ENCODE data around the gene DCHS2.

Gene DCHS2

GRCh38 chr4:154526151-154526550, 34.6 kb upstream of the DCHS2 start:
- no peak overlapping the region for H2BK15ac ChIP-seq (replicated peaks; ENCODE audit: low read depth)
- no peak overlapping the region for H3K4me3 ChIP-seq (ENCODE audit: low read length)
- no peak overlapping the region for H4K5ac ChIP-seq (ENCODE audit: low read length)
- no peaks in the 10 kb centered on the region for H3K36me3 ChIP-seq (ENCODE audit: control insufficient read depth, insufficient read depth, low read length)
- H2BK5ac ChIP-seq (ENCODE audit: low read length): no peak overlapping the region
- H3K4me1 ChIP-seq (ENCODE audit: control insufficient read depth, low read depth, low read length): no peaks in the 10 kb centered on the region
- no peak overlapping the region for H3K9ac ChIP-seq (ENCODE audit: low read length)
- H3K4me2 ChIP-seq (ENCODE audit: low read length): no peak overlapping the region
- H3K56ac ChIP-seq (ENCODE audit: low read length): no peak overlapping the region
- no peak overlapping the region for H2BK120ac ChIP-seq (ENCODE audit: low read depth, low read length)
- no peak for DNase-seq
- no peak overlapping the region for H3K18ac ChIP-seq (ENCODE audit: low read length)
- H3K23ac ChIP-seq (ENCODE audit: low read length): no peak overlapping the region
- no peak overlapping the region for H4K8ac ChIP-seq (ENCODE audit: low read depth, low read length)
- no peak overlapping the region for H3K4ac ChIP-seq (ENCODE audit: low read depth, low read length)
- H3K27me3 ChIP-seq (ENCODE audit: insufficient read depth, low read length, poor library complexity): no peaks in the 10 kb centered on the region
- no peaks in the 10 kb centered on the region for H3K79me1 ChIP-seq (ENCODE audit: low read length)
- no CpG with 5 or more reads among the region's 2 CpGs for WGBS (ENCODE audit: extremely low coverage, insufficient coverage, low lambda C conversion rate)
- no peak overlapping the region for H3K27ac ChIP-seq (ENCODE audit: low read depth, low read length)
- no peak overlapping the region for H2AK5ac ChIP-seq (ENCODE audit: low read length)
- H3K79me2 ChIP-seq (ENCODE audit: control insufficient read depth, insufficient read depth, low read length): no peaks in the 10 kb centered on the region

DNA sequence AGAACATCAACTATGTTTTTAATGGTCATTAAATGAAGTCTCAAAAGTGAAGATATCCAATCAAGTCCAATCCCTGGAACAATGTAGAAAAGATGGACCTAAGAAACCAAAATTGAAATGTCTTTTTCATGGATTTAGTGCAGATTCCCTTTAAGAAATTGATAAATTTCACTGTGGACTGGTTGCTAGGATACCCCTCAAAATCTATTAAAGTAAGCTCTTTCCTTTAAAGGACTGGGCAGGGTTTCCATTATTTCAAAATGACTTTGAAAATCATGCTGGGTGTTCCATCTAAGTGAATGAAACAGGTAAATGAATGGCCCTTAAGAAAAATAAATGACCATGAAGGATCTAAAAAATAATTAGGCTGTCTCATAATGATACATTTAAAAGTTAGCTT, 30.0 kb upstream of the DCHS2 start:
- Histone ChIP-seq H3K36me3 (ENCODE audit: control insufficient read depth, insufficient read depth, low read length) (no peaks in the 10 kb centered on the region), H3K23ac (ENCODE audit: low read length) (no peak overlapping the region), H3K18ac (ENCODE audit: low read length) (no peak overlapping the region), H3K56ac (ENCODE audit: low read length) (no peak overlapping the region), H4K8ac (ENCODE audit: low read depth, low read length) (no peak overlapping the region), H3K9ac (ENCODE audit: low read length) (no peak overlapping the region), H3K27me3 (ENCODE audit: insufficient read depth, low read length, poor library complexity) (no peaks in the 10 kb centered on the region), H3K79me1 (ENCODE audit: low read length) (no peaks in the 10 kb centered on the region), H2BK5ac (ENCODE audit: low read length) (no peak overlapping the region), H3K4ac (ENCODE audit: low read depth, low read length) (no peak overlapping the region), H3K4me3 (ENCODE audit: low read length) (no peak overlapping the region), H2BK15ac (replicated peaks; ENCODE audit: low read depth) (no peak overlapping the region), H2BK120ac (ENCODE audit: low read depth, low read length) (no peak overlapping the region), H3K27ac (ENCODE audit: low read depth, low read length) (no peak overlapping the region), H3K4me2 (ENCODE audit: low read length) (no peak overlapping the region), H3K4me1 (ENCODE audit: control insufficient read depth, low read depth, low read length) (no peaks in the 10 kb centered on the region), H3K79me2 (ENCODE audit: control insufficient read depth, insufficient read depth, low read length) (no peaks in the 10 kb centered on the region), H2AK5ac (ENCODE audit: low read length) (no peak overlapping the region), H4K5ac (ENCODE audit: low read length) (no peak overlapping the region)
- DNase-seq: no peak

- Histone ChIP-seq H4K8ac (ENCODE audit: low read depth, low read length) (no peak overlapping the region), H3K23ac (ENCODE audit: low read length) (no peak overlapping the region), H3K4me1 (ENCODE audit: control insufficient read depth, low read depth, low read length) (no peaks in the 10 kb centered on the region), H3K79me2 (ENCODE audit: control insufficient read depth, insufficient read depth, low read length) (no peaks in the 10 kb centered on the region), H3K79me1 (ENCODE audit: low read length) (no peaks in the 10 kb centered on the region), H3K56ac (ENCODE audit: low read length) (no peak overlapping the region), H3K4me2 (ENCODE audit: low read length) (no peak overlapping the region), H2BK120ac (ENCODE audit: low read depth, low read length) (no peak overlapping the region), H3K27me3 (ENCODE audit: insufficient read depth, low read length, poor library complexity) (no peaks in the 10 kb centered on the region), H3K36me3 (ENCODE audit: control insufficient read depth, insufficient read depth, low read length) (no peaks in the 10 kb centered on the region), H2BK5ac (ENCODE audit: low read length) (no peak overlapping the region), H2AK5ac (ENCODE audit: low read length) (no peak overlapping the region), H2BK15ac (replicated peaks; ENCODE audit: low read depth) (no peak overlapping the region), H3K4ac (ENCODE audit: low read depth, low read length) (no peak overlapping the region), H3K9ac (ENCODE audit: low read length) (no peak overlapping the region), H3K27ac (ENCODE audit: low read depth, low read length) (no peak overlapping the region), H3K4me3 (ENCODE audit: low read length) (no peak overlapping the region), H3K18ac (ENCODE audit: low read length) (no peak overlapping the region), H4K5ac (ENCODE audit: low read length) (no peak overlapping the region)
- no peak for DNase-seq
- no CpG with 5 or more reads among the region's 4 CpGs for WGBS (ENCODE audit: extremely low coverage, insufficient coverage, low lambda C conversion rate)
Observed at GRCh38 chr4:154519214-154519613, 27.6 kb upstream of the DCHS2 start.

- Histone ChIP-seq H3K56ac (ENCODE audit: low read length) (no peak overlapping the region), H3K23ac (ENCODE audit: low read length) (no peak overlapping the region), H2BK15ac (replicated peaks; ENCODE audit: low read depth) (no peak overlapping the region), H3K36me3 (ENCODE audit: control insufficient read depth, insufficient read depth, low read length) (no peaks in the 10 kb centered on the region), H3K4me2 (ENCODE audit: low read length) (no peak overlapping the region), H3K79me2 (ENCODE audit: control insufficient read depth, insufficient read depth, low read length) (no peaks in the 10 kb centered on the region), H4K5ac (ENCODE audit: low read length) (no peak overlapping the region), H3K4me1 (ENCODE audit: control insufficient read depth, low read depth, low read length) (no peaks in the 10 kb centered on the region), H3K27ac (ENCODE audit: low read depth, low read length) (no peak overlapping the region), H3K18ac (ENCODE audit: low read length) (no peak overlapping the region), H3K4me3 (ENCODE audit: low read length) (no peak overlapping the region), H4K8ac (ENCODE audit: low read depth, low read length) (no peak overlapping the region), H3K79me1 (ENCODE audit: low read length) (no peaks in the 10 kb centered on the region), H3K9ac (ENCODE audit: low read length) (no peak overlapping the region), H2BK120ac (ENCODE audit: low read depth, low read length) (no peak overlapping the region), H2AK5ac (ENCODE audit: low read length) (no peak overlapping the region), H2BK5ac (ENCODE audit: low read length) (no peak overlapping the region), H3K27me3 (ENCODE audit: insufficient read depth, low read length, poor library complexity) (no peaks in the 10 kb centered on the region), H3K4ac (ENCODE audit: low read depth, low read length) (no peak overlapping the region)
- WGBS (ENCODE audit: extremely low coverage, insufficient coverage, low lambda C conversion rate): no CpG with 5 or more reads among the region's 4 CpGs
- DNase-seq: no peak
Observed at GRCh38 chr4:154517591-154517990, 26.0 kb upstream of the DCHS2 start.

- no peak overlapping the region for H2BK120ac ChIP-seq (ENCODE audit: low read depth, low read length)
- no CpG with 5 or more reads among the region's 1 CpG for WGBS (ENCODE audit: extremely low coverage, insufficient coverage, low lambda C conversion rate)
- no peak overlapping the region for H3K4ac ChIP-seq (ENCODE audit: low read depth, low read length)
- H3K27ac ChIP-seq (ENCODE audit: low read depth, low read length): no peak overlapping the region
- no peaks in the 10 kb centered on the region for H3K36me3 ChIP-seq (ENCODE audit: control insufficient read depth, insufficient read depth, low read length)
- no peak overlapping the region for H2BK5ac ChIP-seq (ENCODE audit: low read length)
- H3K56ac ChIP-seq (ENCODE audit: low read length): no peak overlapping the region
- H3K4me2 ChIP-seq (ENCODE audit: low read length): no peak overlapping the region
- no peak for DNase-seq
- H2BK15ac ChIP-seq (replicated peaks; ENCODE audit: low read depth): no peak overlapping the region
- no peak overlapping the region for H2AK5ac ChIP-seq (ENCODE audit: low read length)
- no peak overlapping the region for H3K18ac ChIP-seq (ENCODE audit: low read length)
- H3K79me1 ChIP-seq (ENCODE audit: low read length): no peaks in the 10 kb centered on the region
- H3K4me1 ChIP-seq (ENCODE audit: control insufficient read depth, low read depth, low read length): no peaks in the 10 kb centered on the region
- H4K8ac ChIP-seq (ENCODE audit: low read depth, low read length): no peak overlapping the region
- H3K4me3 ChIP-seq (ENCODE audit: low read length): no peak overlapping the region
- no peak overlapping the region for H3K23ac ChIP-seq (ENCODE audit: low read length)
- no peak overlapping the region for H4K5ac ChIP-seq (ENCODE audit: low read length)
- no peak overlapping the region for H3K9ac ChIP-seq (ENCODE audit: low read length)
- no peaks in the 10 kb centered on the region for H3K79me2 ChIP-seq (ENCODE audit: control insufficient read depth, insufficient read depth, low read length)
- H3K27me3 ChIP-seq (ENCODE audit: insufficient read depth, low read length, poor library complexity): no peaks in the 10 kb centered on the region
Observed at GRCh38 chr4:154516318-154517029, 24.9 kb upstream of the DCHS2 start.

DNA sequence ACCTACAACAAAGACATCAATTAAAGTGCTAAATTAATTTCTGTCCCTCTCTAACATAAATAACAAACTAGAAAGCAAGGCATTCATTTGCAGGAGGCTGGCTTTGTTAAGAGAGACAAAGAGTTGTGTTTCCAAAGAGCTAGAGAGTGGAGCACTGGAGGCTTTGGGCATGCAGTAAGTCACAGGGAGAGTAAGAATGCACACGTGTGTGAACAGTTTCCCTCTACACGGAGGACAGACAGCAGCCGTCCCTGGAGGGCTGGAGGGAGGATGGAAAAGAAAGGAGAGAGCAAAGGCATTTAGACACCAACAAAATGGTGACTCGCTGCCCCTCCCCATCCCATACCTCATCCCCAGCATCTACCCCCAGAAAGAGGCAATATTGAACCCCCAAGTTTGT, 20.4 kb upstream of the DCHS2 start:
- H3K27ac ChIP-seq (ENCODE audit: low read depth, low read length): no peak overlapping the region
- no peak overlapping the region for H4K5ac ChIP-seq (ENCODE audit: low read length)
- no peak overlapping the region for H2BK15ac ChIP-seq (replicated peaks; ENCODE audit: low read depth)
- H2BK5ac ChIP-seq (ENCODE audit: low read length): no peak overlapping the region
- H3K36me3 ChIP-seq (ENCODE audit: control insufficient read depth, insufficient read depth, low read length): no peaks in the 10 kb centered on the region
- H3K4me2 ChIP-seq (ENCODE audit: low read length): no peak overlapping the region
- no CpG with 5 or more reads among the region's 4 CpGs for WGBS (ENCODE audit: extremely low coverage, insufficient coverage, low lambda C conversion rate)
- no peak overlapping the region for H3K23ac ChIP-seq (ENCODE audit: low read length)
- no peak for DNase-seq
- no peaks in the 10 kb centered on the region for H3K4me1 ChIP-seq (ENCODE audit: control insufficient read depth, low read depth, low read length)
- H3K18ac ChIP-seq (ENCODE audit: low read length): no peak overlapping the region
- no peak overlapping the region for H3K4me3 ChIP-seq (ENCODE audit: low read length)
- H3K79me1 ChIP-seq (ENCODE audit: low read length): no peaks in the 10 kb centered on the region
- H3K9ac ChIP-seq (ENCODE audit: low read length): no peak overlapping the region
- H3K56ac ChIP-seq (ENCODE audit: low read length): no peak overlapping the region
- H4K8ac ChIP-seq (ENCODE audit: low read depth, low read length): no peak overlapping the region
- H2AK5ac ChIP-seq (ENCODE audit: low read length): no peak overlapping the region
- H3K4ac ChIP-seq (ENCODE audit: low read depth, low read length): no peak overlapping the region
- H3K79me2 ChIP-seq (ENCODE audit: control insufficient read depth, insufficient read depth, low read length): no peaks in the 10 kb centered on the region
- H2BK120ac ChIP-seq (ENCODE audit: low read depth, low read length): no peak overlapping the region
- H3K27me3 ChIP-seq (ENCODE audit: insufficient read depth, low read length, poor library complexity): no peaks in the 10 kb centered on the region

Measured in mesendoderm (in vitro differentiated cells).